ENCODE results near the gene SLC10A2.
"Not testable (repeated sequence)": the region's sequence is repeated elsewhere in the genome, so short reads cannot be mapped to it uniquely, and the experiment has no call there.

The SLC10A2 gene

GRCh38 chr13:103100830-103101229 lies 34.6 kb upstream of the SLC10A2 start:
- H3K4me3 ChIP-seq (replicated peaks in 1 of 2; ENCODE audit: low read depth in 2 of 2, low read length in 2 of 2): no peak overlapping the region
- DNase-seq (ENCODE audit: low read depth in 2 of 2): no peak
- TF ChIP-seq CTCF (IDR thresholded peaks at IDR 0.05; ENCODE audit: low read depth, low read length): no peak

GRCh38 chr13:103099722-103100293 lies 33.6 kb upstream of the SLC10A2 start:
- TF ChIP-seq CTCF (IDR thresholded peaks at IDR 0.05; ENCODE audit: low read depth, low read length): no peak
- H3K4me3 ChIP-seq (replicated peaks in 1 of 2; ENCODE audit: low read depth in 2 of 2, low read length in 2 of 2): no peak overlapping the region
- no peak for DNase-seq (ENCODE audit: low read depth in 2 of 2)

- DNase-seq (ENCODE audit: low read depth in 2 of 2): no peak
- TF ChIP-seq CTCF (IDR thresholded peaks at IDR 0.05; ENCODE audit: low read depth, low read length): no peak
These were observed 32.3 kb upstream of the SLC10A2 start for GRCh38 chr13:103098535-103098934.

GRCh38 chr13:103097366-103097928 lies 31.2 kb upstream of the SLC10A2 start:
- no peak for DNase-seq (ENCODE audit: low read depth in 2 of 2)
- no peak for TF ChIP-seq CTCF (IDR thresholded peaks at IDR 0.05; ENCODE audit: low read depth, low read length)

More at GRCh38 chr13:103098535-103098934, 32.3 kb upstream of the SLC10A2 start:
- no peak overlapping the region for H3K4me3 ChIP-seq (replicated peaks in 1 of 2; ENCODE audit: low read depth in 2 of 2, low read length in 2 of 2)

GRCh38 chr13:103093649-103094048 lies 27.4 kb upstream of the SLC10A2 start:
- H3K4me3 ChIP-seq (replicated peaks in 1 of 2; ENCODE audit: low read depth in 2 of 2, low read length in 2 of 2); DNase-seq (ENCODE audit: low read depth in 2 of 2): not testable (repeated sequence)

More at GRCh38 chr13:103097366-103097928, 31.2 kb upstream of the SLC10A2 start:
- no peak overlapping the region for H3K4me3 ChIP-seq (replicated peaks in 1 of 2; ENCODE audit: low read depth in 2 of 2, low read length in 2 of 2)

GRCh38 chr13:103087275-103087674 lies 21.1 kb upstream of the SLC10A2 start:
- no peak for DNase-seq (ENCODE audit: low read depth in 2 of 2)
- TF ChIP-seq CTCF (IDR thresholded peaks at IDR 0.05; ENCODE audit: low read depth, low read length): no peak

GRCh38 chr13:103081435-103081834 lies 15.2 kb upstream of the SLC10A2 start:
- DNase-seq (ENCODE audit: low read depth in 2 of 2): no peak
- no peak for TF ChIP-seq CTCF (IDR thresholded peaks at IDR 0.05; ENCODE audit: low read depth, low read length)
- H3K4me3 ChIP-seq (replicated peaks in 1 of 2; ENCODE audit: low read depth in 2 of 2, low read length in 2 of 2): no peak overlapping the region

More at GRCh38 chr13:103087275-103087674, 21.1 kb upstream of the SLC10A2 start:
- no peak overlapping the region for H3K4me3 ChIP-seq (replicated peaks in 1 of 2; ENCODE audit: low read depth in 2 of 2, low read length in 2 of 2)

Measured in cardiac fibroblast (primary cell).